ENCODE results near the gene KIAA0930.

The KIAA0930 gene

GRCh38 chr22:45240810-45241631, at the start of gene KIAA0930 (continued):
- TF ChIP-seq ZBTB26 (tag by site-specific recombination; optimal IDR thresholded peaks at IDR 0.05): no peak
- TF ChIP-seq ZNF621 (tag by site-specific recombination; IDR thresholded peaks at IDR 0.05): no peak
- TF ChIP-seq SCRT2 (tag by site-specific recombination; IDR thresholded peaks at IDR 0.05): no peak
- no peak for TF ChIP-seq ZNF274 (IDR thresholded peaks at IDR 0.05; ENCODE audit: low read length)
- TF ChIP-seq ZNF274 (tag by site-specific recombination; IDR thresholded peaks at IDR 0.05; ENCODE audit: borderline replicate concordance): no peak
- no peak for TF ChIP-seq ZNF704 (tag by site-specific recombination; IDR thresholded peaks at IDR 0.05)
- TF ChIP-seq ZNF248 (tag by site-specific recombination; IDR thresholded peaks at IDR 0.05): no peak
- TF ChIP-seq KLF17 (tag by site-specific recombination; IDR thresholded peaks at IDR 0.05): peak; percentile 70; the same call in 1 of the 2 replicates
- no peak for TF ChIP-seq ZNF555 (tag by site-specific recombination; conservative IDR thresholded peaks at IDR 0.05)
- TF ChIP-seq ZNF423 (tag by site-specific recombination; IDR thresholded peaks at IDR 0.05): no peak
- no peak for TF ChIP-seq ZNF138 (tag by site-specific recombination; IDR thresholded peaks at IDR 0.05; ENCODE audit: borderline replicate concordance)
- peak; percentile 76; the same call in 1 of the 2 replicates for TF ChIP-seq KLF8 (tag by site-specific recombination; IDR thresholded peaks at IDR 0.05)
- TF ChIP-seq REST (tag by site-specific recombination; IDR thresholded peaks at IDR 0.05): no peak
- TF ChIP-seq ZNF843 (tag by site-specific recombination; IDR thresholded peaks at IDR 0.05): no peak
- no peak for TF ChIP-seq ZNF292 (tag by site-specific recombination; IDR thresholded peaks at IDR 0.05; ENCODE audit: borderline replicate concordance, low read depth)
- no peak for TF ChIP-seq ZNF121 (tag by site-specific recombination; IDR thresholded peaks at IDR 0.05)
- no peak for TF ChIP-seq ZFP41 (tag by site-specific recombination; IDR thresholded peaks at IDR 0.05; ENCODE audit: borderline replicate concordance)
- TF ChIP-seq YY1 (tag by site-specific recombination; IDR thresholded peaks at IDR 0.05): no peak
- no peak for TF ChIP-seq ZNF560 (tag by site-specific recombination; IDR thresholded peaks at IDR 0.05; ENCODE audit: borderline replicate concordance)
- TF ChIP-seq HOXC10 (CRISPR knock-in tag; IDR thresholded peaks at IDR 0.05): no peak
- TF ChIP-seq PRDM6 (tag by site-specific recombination; IDR thresholded peaks at IDR 0.05): no peak
- no peak for TF ChIP-seq ZNF600 (tag by site-specific recombination; IDR thresholded peaks at IDR 0.05)
- no peak for TF ChIP-seq ZNF362 (tag by site-specific recombination; IDR thresholded peaks at IDR 0.05)
- no peak for TF ChIP-seq ZNF2 (tag by site-specific recombination; IDR thresholded peaks at IDR 0.05)
- TF ChIP-seq ZNF488 (tag by site-specific recombination; IDR thresholded peaks at IDR 0.05): no peak
- TF ChIP-seq YY2 (tag by site-specific recombination; IDR thresholded peaks at IDR 0.05): no peak
- no peak for TF ChIP-seq REPIN1 (tag by site-specific recombination; IDR thresholded peaks at IDR 0.05; ENCODE audit: low read depth)
- no peak for TF ChIP-seq ZNF221 (tag by site-specific recombination; IDR thresholded peaks at IDR 0.05; ENCODE audit: borderline replicate concordance)
- TF ChIP-seq ZSCAN30 (tag by site-specific recombination; IDR thresholded peaks at IDR 0.05): no peak
- no peak for TF ChIP-seq ZNF157 (tag by site-specific recombination; IDR thresholded peaks at IDR 0.05)
